ENCODE results near the gene ELF1. TPM values are rescaled to one million over a fixed set of nuclear protein-coding genes. Genes with fewer than 3 reads are reported as not detected.
A peak's percentile ranks its signal among the peaks of the same experiment; 100 is the strongest.

The ELF1 gene
- polyA plus RNA-seq, 1 of the 3 experiments (the other 2 are of a cell fraction), result 11.1 TPM

- Histone ChIP-seq H3K9me2 (no peaks in the 10 kb centered on the region), H3K36me3 (replicated peaks in 1 of 2; ENCODE audit: control insufficient read depth in 1 of 2, insufficient read depth in 2 of 2, low read length in 1 of 2) (peaks cover 0 to 3% of the 10 kb centered on the region in 2 experiments), H3K4me2 (no peak overlapping the region), H3K27me3 (ENCODE audit: insufficient read depth) (no peaks in the 10 kb centered on the region), H3K4me3 (ENCODE audit: low read depth in 2 of 2, low read length in 1 of 2) (no peak overlapping the region), H4K20me1 (ENCODE audit: insufficient read depth) (peaks cover 19% of the 10 kb centered on the region), H3K9me3 (no peaks in the 10 kb centered on the region), H2AFZ (ENCODE audit: low read depth) (no peak overlapping the region), H3K79me2 (ENCODE audit: insufficient read depth) (peaks cover 58% of the 10 kb centered on the region), H3K4me1 (ENCODE audit: control insufficient read depth in 1 of 2, insufficient read depth in 2 of 2, low read depth in 1 of 2, low read length in 1 of 2) (no peaks in the 10 kb centered on the region; a peak in 2 of 4 replicates), H3K27ac (ENCODE audit: low read depth in 2 of 2, low read length in 1 of 2) (no peak overlapping the region), H3F3A (replicated peaks; ENCODE audit: insufficient read depth) (no peaks in the 10 kb centered on the region), H3K9ac (no peak overlapping the region)
- no peak for DNase-seq
- ChIA-PET CTCF (no interaction called here), POLR2A (no interaction called here)
- WGBS (ENCODE audit: low lambda C conversion rate), result 95% methylated on average over 1 of the region's 1 CpG
- TF ChIP-seq FOSL2 (IDR thresholded peaks at IDR 0.05; ENCODE audit: borderline replicate concordance, low read depth) (0 out of 2 replicates have a peak, but pooled peaks have one; percentile 21), JUND (IDR thresholded peaks at IDR 0.05) (0 out of 2 replicates have a peak, but pooled peaks have one; percentile 5), REST (IDR thresholded peaks at IDR 0.05; ENCODE audit: low read depth, low read length) (no peak), FOXJ3 (CRISPR knock-in tag; IDR thresholded peaks at IDR 0.05) (no peak)
These were observed 55.2 kb downstream of the ELF1 start for GRCh38 chr13:40963927-40964326.

- WGBS (ENCODE audit: low lambda C conversion rate), result 100% methylated on average over 1 of the region's 1 CpG
- Histone ChIP-seq H3K27me3 (ENCODE audit: insufficient read depth) (no peaks in the 10 kb centered on the region), H3K4me2 (no peak overlapping the region), H3K9me3 (no peaks in the 10 kb centered on the region), H3K4me3 (ENCODE audit: low read depth in 2 of 2, low read length in 1 of 2) (no peak overlapping the region), H3K36me3 (replicated peaks in 1 of 2; ENCODE audit: control insufficient read depth in 1 of 2, insufficient read depth in 2 of 2, low read length in 1 of 2) (peaks cover 2 to 15% of the 10 kb centered on the region in 2 experiments), H4K20me1 (ENCODE audit: insufficient read depth) (peaks cover 16% of the 10 kb centered on the region), H3K27ac (ENCODE audit: low read depth in 2 of 2, low read length in 1 of 2) (peak overlapping the region in 1 of 2 experiments; percentile 30; a peak in 1 of 4 replicates), H3K79me2 (ENCODE audit: insufficient read depth) (peaks cover 38% of the 10 kb centered on the region), H3K9ac (no peak overlapping the region), H2AFZ (ENCODE audit: low read depth) (no peak overlapping the region), H3F3A (replicated peaks; ENCODE audit: insufficient read depth) (no peaks in the 10 kb centered on the region), H3K9me2 (no peaks in the 10 kb centered on the region), H3K4me1 (ENCODE audit: control insufficient read depth in 1 of 2, insufficient read depth in 2 of 2, low read depth in 1 of 2, low read length in 1 of 2) (no peaks in the 10 kb centered on the region; a peak in 2 of 4 replicates)
- ChIA-PET POLR2A (interaction anchor here (0.6 kb wide), 1 partner anchor 115 kb away, joined by 5 read pairs; no protein-coding TSS in a partner anchor), CTCF (no interaction called here)
- no peak for DNase-seq
- TF ChIP-seq TEAD4 (IDR thresholded peaks at IDR 0.05; ENCODE audit: borderline replicate concordance, insufficient read depth) (no peak), MAX (IDR thresholded peaks at IDR 0.05; ENCODE audit: low read depth) (no peak), USF2 (IDR thresholded peaks at IDR 0.05; ENCODE audit: borderline replicate concordance, low read depth, low read length) (no peak), JUND (IDR thresholded peaks at IDR 0.05) (no peak), ELF1 (IDR thresholded peaks at IDR 0.05) (no peak), EZH2phosphoT487 (IDR thresholded peaks at IDR 0.05; ENCODE audit: borderline replicate concordance, low read depth) (no peak), CTCF (IDR thresholded peaks at IDR 0.05) (no peak), ZBTB33 (IDR thresholded peaks at IDR 0.05; ENCODE audit: borderline replicate concordance, low read depth) (no peak), PBX3 (IDR thresholded peaks at IDR 0.05) (no peak), SIN3A (IDR thresholded peaks at IDR 0.05; ENCODE audit: borderline replicate concordance, low read depth, low read length) (no peak), POLR2AphosphoS5 (IDR thresholded peaks at IDR 0.05; ENCODE audit: low read depth, low read length) (no peak), CHD2 (IDR thresholded peaks at IDR 0.05; ENCODE audit: low read length, partially characterized antibody) (no peak), RAD21 (IDR thresholded peaks at IDR 0.05; ENCODE audit: low read length) (no peak)
These were observed 57.3 kb downstream of the ELF1 start for GRCh38 chr13:40961826-40962225.

All from SK-N-SH (cell line).